IPS DF 4.7 (cell line): ENCODE data around the gene LHFPL2.

Experiments
- DNase-seq: peaks from one replicate; pipeline ENCODE4 v3.0.0-alpha.2; 2013; ENCODE audit warnings: low spot score; ENCODE audit errors: extremely low read depth

Gene LHFPL2

DNA sequence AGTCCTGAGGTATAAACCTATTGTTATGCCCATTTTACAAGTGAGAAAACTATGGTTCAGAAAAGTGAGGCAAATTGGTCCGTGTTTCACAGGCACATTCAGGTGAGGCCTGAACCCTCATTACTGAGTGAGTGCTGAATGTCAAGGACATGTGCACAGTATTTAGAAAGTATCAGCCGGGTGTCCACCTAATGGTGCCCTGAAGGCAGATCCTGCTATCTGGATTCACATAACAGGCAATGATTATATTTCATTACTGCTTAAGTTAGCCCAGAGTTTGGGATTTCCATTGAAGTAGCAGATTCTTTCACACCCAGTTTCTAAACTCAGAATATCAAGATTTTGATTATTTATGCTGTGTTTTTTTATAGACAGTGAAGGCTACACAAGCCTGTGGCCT, 142.7 kb downstream of the LHFPL2 start:
- DNase-seq: no peak

DNA sequence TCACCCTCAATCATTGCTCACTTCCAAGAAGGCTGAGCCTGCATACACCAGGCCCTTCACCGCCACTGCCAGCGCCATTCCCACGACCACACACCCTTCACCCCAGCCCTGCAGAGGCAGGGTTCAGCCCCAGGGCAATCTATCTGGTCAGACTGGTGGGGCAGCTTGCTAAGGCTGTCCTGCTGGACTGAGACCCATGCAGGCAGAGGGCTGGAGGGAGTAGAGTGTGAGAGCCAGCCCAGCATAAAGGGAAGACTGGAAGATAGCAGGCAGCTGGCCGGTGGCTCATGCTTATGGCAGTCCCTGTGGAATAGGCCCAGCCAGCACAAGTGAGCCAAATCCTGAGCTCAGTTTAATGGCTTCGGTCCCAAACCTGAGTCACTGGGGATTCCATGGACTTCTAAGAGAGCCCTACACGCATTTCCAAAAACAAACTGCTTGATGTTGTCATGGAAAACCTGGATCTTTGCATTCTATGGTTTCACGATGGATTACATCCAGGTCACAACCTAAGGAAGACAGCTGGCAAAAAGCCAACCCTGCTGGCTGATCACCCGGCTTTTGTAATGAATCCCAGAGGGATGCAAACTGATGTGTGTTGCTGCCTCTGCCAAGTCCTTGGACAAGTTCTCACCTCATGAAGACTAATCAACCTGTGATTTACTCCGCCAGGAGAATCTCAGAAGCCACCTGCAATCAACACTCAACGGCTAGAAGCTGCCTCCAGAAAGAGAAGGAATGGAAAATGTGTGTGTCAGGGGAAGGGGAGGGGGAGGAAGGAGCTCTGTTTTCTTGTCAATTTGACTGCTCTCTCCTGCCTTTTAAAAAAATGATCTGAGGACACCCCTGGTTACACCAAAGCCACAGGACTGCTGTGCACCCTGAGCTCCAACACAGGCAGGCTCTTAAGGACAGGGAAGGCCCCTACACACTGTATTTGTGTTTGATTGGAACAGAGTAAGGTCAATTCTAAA, 143.6 kb downstream of the LHFPL2 start:
- no peak for DNase-seq

DNA sequence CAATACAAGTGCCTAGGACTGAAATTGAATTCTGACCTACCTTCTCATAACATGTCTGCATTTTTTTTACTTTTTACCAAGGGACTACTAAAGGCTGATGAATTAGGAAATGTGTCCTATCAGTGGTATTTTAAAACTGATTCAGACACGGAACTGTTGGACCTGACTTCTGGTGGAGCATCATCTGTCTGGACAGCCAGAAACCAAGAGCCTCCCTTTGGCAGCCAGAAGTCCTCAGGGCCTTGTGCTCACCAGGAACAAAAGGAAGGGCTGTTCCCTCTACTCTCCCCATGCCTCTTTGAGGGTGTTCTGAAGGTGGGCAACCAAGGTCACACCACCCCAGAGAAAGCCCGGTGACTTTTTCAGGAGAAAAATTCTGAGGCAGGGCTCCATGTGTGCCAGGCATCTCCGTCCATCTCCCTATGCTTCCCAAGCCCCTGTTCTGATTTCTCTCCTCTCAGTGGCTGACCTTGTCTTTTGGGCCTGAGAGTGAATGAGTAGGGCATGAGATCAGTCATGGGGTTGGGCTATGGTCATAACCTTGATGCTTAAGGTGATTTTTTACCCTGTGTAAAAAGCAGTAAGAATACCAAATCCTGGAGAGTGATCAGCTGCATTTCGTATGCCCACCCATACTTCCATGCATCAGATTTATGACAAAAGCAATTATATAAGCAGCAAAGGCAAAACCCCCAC, 144.5 kb downstream of the LHFPL2 start:
- no peak for DNase-seq

DNA sequence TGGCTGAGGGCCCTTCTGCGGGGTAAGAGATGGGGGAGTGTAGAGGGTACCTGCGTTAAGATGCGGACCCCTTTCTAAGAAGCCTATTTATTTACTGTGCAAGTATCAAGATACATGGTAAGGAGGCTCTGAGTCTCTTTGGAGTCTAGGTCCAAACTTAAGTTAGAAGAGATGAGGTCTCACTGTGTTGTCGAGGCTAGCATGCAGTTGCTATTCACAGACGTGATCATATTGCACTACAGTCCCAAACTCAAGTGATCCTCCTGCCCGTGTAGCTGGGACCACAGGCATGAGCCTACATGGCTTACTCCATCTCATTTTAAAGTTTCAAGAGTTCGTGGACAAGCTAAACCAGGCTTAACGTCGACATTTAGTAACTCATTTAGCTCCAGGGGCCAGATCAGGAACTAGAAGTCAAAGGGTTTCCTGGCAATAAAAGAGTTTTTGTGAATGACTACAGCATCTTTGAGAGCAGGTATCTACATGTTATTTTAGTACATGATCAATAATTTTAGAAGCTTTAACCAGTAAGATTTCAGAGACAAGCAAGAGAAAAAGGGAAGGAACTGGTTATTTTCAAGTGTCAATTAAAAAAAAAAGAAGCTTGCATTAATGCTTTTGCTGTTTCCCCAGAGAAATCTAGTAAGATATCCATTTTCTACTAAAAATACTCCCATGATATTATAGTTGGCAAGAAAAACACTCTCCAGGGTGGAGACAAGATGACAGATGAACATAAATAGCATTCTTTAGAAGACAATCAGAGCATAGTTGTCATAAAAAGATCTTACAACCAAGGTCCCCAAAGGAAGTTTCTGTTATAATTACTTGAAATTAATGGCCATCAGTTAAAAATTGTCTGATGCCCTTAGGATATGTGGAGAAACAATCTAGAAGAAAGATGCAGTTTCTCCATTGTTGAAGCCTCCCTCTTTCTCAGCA, 146.9 kb downstream of the LHFPL2 start:
- DNase-seq: no peak

DNA sequence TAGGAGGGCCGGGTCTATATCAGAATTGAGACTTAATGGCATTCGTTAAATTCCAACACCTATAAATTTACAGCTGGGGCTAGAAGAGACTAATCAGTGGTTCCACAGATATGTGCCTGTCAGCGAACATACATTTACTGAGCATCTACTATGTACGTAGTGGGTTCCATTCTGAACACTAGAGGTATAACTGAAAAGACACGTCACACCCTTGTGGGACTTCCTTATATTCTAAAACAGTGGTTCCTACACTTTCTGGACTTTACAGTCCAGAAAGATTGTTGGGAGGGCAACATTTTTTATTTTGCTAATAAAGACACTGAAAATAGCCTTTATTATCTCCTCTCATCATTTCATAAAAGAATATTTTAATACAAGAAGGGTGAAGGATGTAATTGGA, 147.7 kb downstream of the LHFPL2 start:
- no peak for DNase-seq

DNA sequence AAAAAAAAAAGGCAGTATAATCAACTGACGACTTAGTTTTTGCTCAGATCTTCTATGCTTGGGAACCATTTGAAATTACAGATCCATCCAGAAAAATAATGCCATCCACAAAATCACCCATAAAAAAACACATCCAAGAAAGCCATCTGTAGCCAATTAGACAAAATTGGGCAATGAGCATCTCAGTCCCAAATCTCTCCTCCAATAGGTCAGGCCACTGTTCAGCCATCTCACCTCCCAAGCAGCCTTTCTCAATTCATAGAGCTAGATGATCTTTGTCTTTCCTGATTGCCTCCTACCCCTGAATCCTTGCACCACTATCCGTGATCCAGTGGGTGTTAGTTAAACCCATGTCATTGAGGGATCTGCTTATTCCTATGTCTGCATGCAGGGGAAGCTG, 148.5 kb downstream of the LHFPL2 start:
- DNase-seq: no peak

DNA sequence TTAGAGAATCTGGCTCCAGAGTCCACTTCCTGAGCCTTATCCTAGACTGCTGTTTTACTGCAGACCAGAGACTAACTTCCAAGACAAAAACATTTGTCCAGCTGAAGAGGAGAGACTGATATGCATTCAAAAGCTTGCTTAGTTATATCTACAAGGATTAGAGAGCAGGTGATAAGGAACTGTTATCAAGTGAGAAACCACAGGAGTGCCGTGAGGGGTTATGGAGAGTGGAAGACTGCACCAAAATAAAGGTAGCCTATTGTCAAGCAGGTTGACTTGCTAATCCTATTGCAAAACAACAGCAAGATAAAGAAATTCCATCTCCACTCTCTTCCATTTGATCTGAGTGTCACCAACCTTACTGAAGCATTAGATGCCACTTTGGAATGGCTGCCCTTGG, 149.1 kb downstream of the LHFPL2 start:
- no peak for DNase-seq

DNA sequence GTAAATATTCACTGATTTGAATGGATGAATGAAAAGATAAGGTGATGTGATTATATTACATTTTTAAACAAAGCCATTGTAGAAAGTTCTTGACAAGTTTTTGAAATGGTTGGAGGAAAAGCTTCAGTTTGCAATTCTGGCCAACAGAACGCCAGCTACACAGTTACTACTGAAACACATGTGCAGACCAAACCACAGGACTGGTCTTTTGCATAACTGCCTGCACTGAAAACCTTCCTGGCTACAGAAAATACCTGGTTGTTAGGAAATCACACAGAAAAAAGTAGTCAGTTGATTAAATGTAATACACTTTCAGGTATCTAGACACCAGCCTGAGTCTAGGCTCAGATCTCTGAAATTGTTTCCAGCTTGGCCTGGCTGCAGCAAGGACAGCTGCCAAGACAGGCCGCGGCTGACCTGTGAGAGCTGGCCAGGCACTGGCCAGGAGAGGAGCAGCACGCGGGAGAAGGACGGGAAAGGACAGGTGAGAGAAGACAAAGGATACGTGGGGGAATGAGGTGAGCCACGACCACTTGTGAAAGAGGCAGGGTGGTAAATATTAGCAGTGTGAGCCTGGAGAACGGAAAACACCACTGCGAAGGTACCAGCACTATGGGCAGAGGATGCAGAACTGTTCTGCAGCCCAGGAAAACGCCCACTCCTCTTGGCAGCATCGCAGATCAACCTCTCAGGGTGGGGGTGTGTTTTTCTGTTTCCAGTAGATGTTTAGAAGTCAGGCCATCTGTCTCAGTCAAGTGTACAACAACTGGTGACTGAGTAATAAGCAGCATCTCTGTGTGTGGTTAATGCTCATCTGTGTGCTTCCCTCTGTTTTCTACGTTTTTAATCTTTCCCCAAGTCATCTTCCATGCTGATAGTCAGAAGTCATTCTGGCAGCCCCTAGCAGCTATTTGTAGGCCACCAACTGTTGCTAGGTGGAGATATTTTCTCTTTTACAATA, 150.7 kb downstream of the LHFPL2 start:
- no peak for DNase-seq

DNA sequence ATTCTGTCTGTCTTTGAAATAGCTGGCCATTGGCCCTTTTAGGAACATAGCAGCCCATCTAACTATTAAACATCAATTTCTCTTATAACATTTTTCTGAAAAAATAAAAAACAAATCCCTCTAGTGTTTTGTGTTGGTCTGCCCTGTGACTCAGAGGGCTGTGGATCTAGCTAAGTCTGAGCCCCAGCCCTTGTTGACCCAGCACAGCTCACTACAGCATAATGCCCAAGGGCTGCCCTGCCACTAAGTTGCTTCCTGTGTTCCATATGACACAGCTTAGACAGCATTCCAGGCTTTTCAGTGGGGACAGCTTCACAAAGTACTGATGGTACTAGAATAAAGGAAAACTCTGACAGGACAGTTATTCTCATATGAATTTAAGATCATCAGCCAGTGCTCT, 152.2 kb downstream of the LHFPL2 start:
- no peak for DNase-seq

DNA sequence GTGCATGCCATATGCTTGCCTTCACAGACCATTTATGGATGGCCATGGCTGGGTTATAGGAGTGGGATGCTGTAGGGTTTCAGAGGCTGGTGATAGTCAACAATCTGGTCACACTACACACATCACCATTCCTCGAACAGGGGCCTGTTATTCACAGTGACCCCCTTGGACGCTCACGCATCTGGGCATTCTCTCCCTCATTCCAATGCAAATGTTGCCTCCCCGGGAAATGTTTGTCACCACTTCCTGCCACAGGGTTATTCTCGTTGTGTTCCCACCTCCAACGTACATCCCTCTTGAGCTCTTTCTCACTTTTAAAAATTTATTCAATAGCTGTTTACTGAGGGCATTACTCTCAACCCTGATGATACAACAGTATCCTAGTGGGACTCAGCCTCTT, 152.8 kb downstream of the LHFPL2 start:
- no peak for DNase-seq

DNA sequence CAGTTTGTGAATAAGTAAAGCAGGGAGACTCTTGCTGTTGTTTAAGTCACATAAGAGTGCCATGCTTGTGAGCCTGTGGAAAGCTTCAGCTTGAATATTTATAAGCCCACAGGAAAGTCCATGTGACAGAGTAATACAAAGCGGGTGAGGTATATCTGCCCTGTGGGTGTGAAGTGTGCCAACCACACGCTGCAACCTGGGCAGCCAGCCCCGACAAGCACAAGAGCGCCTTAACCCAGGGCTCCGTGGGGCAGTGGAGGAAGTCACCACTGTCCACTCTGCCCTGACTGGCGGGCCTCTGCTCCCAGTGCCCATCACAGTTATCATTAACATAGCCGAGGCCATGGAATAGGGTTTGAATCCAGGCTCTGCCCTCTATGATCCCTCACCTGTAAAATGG, 155.9 kb downstream of the LHFPL2 start:
- no peak for DNase-seq

DNA sequence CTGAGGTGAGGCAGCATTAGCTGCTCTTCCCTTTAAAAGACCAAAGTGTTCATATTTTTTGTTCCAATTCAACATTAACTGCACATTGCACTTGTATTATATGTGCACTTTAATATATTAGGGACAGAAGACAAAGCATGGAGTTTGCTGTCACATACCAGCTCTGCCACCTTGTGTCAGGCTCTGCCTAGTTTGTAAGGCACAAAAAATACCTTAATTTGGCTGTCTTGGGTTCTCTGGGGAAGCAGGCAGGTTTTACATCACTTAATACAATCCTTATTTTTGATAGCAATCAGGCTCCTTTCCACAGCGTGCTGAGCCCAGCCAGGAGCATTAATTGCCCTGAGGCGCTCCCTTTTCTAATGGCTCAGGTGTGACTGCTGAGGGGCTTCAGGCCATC, 156.3 kb downstream of the LHFPL2 start:
- DNase-seq: no peak

DNA sequence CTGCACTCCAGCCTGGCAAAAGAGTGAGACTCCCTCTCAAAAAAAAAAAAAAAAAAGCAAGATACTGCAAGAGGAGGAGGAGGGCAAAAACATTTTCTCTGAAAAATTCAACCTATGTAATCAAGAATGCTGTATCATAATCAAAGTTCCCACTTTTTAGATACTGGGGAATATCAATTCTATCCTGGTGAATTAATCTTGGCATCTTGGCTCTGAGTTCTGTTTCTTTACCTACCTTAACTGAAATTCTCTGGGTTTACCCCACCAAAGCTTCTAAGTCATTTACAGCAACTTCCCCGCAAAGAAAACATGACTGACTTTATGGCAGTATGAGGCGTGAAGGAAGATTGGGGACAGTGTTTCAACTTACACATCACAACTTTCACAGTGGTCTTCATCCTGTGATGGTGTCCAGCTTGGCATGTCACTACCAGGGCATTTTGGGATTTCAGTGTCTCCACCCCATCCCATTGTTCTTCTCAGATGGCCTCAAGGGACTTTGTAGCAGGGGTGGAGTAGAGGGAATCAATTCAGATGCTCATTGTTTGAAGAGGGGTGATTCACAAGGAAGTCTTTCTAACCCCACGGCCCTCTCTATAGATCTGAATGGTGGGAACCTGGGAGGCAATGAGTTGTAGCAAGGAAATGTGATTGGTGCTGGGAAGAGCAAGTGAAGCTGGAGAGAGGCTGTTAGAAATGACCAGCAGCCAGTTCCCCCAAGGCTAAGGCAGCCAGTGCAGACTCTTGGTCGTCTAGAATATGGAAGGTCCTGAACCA, 157.7 kb downstream of the LHFPL2 start:
- no peak for DNase-seq

DNA sequence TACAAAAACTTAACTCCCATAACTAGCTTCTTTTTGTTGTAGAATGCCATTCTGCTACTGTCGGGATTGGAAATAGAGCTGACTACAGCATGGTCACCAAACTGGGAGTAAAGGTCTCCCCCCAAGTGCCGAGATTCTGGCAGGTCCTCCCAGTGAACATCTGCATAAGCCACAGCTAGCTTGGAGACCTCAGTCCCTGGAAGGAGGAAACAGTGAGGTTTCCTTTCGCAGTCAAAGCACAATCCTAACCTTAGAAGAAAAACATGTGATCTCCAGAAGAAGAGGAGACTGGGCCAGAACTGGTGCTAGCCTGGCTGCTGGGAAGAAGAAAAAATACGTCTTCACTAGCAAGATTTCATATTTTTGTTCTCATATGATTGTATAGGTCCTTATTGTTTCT, 160.7 kb downstream of the LHFPL2 start:
- DNase-seq: no peak

DNA sequence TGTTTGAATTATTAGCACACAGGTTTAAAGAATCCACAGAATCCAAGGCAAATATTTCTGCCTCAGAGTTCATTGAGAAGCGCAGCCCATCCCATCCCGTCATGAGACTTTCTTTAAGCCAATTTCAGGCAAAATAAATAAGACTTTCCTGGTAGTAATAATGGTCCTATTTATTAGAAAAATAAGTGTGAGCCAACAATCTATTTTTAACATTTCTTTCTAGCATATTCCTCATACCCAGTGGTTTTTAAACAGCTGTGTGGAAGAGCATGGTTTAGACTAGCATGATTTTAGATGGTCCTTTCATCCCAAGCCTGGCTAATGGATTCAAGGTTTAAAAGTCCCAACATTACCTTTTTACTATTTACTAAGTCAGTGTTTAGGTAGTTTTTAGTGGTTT, 162.4 kb downstream of the LHFPL2 start:
- DNase-seq: no peak

DNA sequence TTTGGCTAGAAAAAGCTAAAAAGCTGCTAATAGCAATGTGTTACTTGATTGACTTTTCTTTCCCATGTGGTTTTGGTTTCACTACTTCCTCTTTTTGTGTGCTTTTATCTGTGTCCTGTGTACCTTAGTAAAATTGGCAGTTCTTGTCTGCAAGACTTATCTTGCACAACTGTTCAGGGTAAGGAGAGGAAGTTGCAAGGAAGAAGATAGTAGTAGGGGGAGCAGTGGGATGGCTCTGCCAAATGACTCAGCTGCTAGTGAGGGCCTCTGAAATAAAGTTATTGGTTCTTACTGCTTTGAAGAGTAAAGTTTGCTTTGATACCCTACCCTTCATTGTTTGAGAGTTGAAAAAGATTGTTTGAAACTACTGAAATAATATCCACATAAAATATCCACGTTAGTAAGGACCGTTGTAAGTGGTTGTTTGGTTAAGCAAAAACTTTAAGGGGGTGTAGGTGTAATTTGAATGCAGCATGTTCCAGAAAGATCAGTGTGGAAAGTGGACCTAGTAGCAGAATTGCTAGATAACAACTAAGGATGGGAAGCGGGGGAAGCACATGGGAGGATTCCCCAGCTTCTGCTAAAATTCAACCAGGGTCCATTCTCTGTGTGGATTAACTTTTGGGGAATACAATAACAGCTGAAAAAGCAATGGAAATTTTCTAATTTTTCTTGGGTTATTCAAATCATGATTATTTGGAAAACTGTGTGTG, 164.6 kb downstream of the LHFPL2 start:
- DNase-seq: no peak

DNA sequence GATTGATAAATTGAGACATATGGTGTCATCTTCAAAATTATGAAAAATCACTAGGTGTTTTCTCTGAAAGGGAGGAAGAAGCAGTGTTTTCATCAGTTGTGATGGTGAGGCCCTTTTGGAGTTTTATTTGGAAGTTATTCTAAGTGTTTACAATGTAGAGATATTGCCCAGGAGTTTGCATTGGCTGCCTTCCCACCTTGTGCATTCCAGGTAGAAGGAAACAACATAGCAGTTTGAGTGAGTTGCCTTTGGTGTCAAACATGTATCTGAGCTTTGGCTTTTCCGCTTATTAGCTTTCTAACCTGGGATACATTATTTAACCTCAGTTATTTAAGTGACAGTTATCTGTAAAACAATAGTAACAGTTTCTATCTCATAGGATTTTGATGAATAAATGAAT, 165.6 kb downstream of the LHFPL2 start:
- no peak for DNase-seq

DNA sequence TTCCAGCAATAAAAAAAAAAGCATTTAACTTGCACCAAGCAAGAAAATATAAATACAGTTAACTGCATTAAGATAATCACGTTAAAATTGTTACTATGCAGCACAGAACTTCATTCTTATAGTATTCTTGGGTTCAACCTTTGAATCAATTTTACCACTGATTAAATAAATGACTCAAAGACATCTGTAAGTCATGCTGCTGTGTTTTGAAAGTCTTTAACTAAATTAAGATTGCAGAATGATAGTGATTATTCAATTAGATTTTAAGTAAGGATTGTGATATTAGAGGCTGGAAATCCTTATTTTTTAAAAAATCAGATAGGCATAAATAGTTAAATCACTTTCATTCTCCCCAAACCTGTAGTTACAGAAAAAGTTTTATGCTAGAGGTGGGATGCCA, 171.8 kb downstream of the LHFPL2 start:
- no peak for DNase-seq

DNA sequence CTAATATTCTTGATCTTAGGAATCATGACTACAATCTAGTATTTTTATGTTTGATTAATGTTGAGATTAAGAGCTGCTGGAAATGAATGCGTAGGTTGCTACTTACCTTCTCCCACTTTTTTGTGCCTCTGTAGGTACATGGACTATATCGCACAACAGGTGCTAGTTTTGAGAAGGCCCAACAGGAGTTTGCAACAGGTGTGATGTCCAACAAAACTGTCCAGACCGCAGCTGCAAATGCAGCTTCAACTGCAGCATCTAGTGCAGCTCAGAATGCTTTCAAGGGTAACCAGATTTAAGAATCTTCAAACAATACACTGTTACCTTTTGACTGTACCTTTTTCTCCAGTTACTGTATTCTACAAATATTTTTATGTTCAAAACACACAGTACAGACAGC, 173.2 kb downstream of the LHFPL2 start:
- no peak for DNase-seq
